Measurements from ENCODE around the gene EHMT1. TPM values are rescaled to one million over a fixed set of nuclear protein-coding genes. Genes with fewer than 3 reads are reported as not detected.
"Not testable (repeated sequence)": the region's sequence is repeated elsewhere in the genome, so short reads cannot be mapped to it uniquely, and the experiment has no call there.

Gene EHMT1
- total and polyA plus RNA-seq, 2 donors = 37.3 to 56.9 TPM

DNA sequence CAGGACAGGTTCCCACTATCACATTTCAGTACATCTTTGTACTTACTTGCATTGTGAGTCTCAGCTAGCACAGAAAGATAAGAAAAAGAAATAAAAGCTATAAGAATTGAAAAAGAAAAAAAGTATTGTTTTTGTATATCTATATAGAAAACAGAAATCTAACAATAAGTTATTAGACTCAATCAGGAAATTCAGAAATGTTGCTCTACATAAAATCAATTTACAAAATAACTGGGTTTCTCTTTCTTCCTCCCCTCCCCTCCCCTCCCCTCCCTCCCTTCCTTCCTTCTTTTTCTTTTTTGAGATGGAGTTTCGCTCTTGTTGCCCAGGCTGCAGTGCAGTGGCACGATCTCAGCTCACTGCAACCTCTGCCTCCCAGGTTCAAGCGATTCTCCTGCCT, 251.6 kb downstream of the EHMT1 start:
- Histone ChIP-seq H3K36me3 (ENCODE audit: control insufficient read depth in 2 of 2, insufficient read depth in 2 of 2, low read length in 1 of 2) (no peaks in the 10 kb centered on the region), H3K9me3 (ENCODE audit: control insufficient read depth in 2 of 2, insufficient read depth in 1 of 2, low read length in 1 of 2) (no peaks in the 10 kb centered on the region), H3K27me3 (ENCODE audit: control insufficient read depth in 2 of 2, insufficient read depth in 1 of 2, low read length in 1 of 2) (peaks cover 0 to 5% of the 10 kb centered on the region in 2 donors), H3K27ac (ENCODE audit: low read depth in 1 of 2, low read length in 1 of 2) (no peak overlapping the region), H3K4me3 (ENCODE audit: low read length in 2 of 2) (no peak overlapping the region), H3K4me1 (ENCODE audit: control insufficient read depth in 2 of 2, insufficient read depth in 2 of 2, low read length in 2 of 2) (no peaks in the 10 kb centered on the region)
- WGBS = 61% methylated on average over 3 of the region's 3 CpGs
- DNase-seq (ENCODE audit: low read depth in 6 of 9, low spot score in 9 of 9) = no peak

DNA sequence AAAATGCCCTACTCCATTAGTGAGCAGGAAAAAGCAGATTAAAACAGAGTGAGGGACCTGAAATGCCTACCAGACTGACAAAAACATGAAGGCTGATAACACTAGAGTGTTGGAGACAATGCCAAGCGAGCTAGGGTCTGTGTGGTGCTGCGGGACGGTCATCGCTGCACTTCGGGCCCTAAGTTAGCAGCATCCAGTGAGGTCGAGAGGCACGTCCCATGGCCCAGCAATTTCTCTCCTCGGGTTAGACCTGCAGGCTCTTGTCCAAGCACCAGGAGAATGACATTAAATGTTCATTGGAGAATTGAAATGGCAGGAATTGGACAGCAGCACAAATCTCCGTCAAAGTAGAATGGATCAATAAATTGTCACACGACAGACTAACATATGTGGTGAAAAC, 253.5 kb downstream of the EHMT1 start:
- WGBS = 86% methylated on average over 10 of the region's 10 CpGs
- Histone ChIP-seq H3K36me3 (ENCODE audit: control insufficient read depth in 2 of 2, insufficient read depth in 2 of 2, low read length in 1 of 2) (no peaks in the 10 kb centered on the region), H3K27me3 (ENCODE audit: control insufficient read depth in 2 of 2, insufficient read depth in 1 of 2, low read length in 1 of 2) (peaks cover 7 to 22% of the 10 kb centered on the region in 2 donors), H3K4me3 (ENCODE audit: low read length in 2 of 2) (no peak overlapping the region), H3K27ac (ENCODE audit: low read depth in 1 of 2, low read length in 1 of 2) (no peak overlapping the region), H3K4me1 (ENCODE audit: control insufficient read depth in 2 of 2, insufficient read depth in 2 of 2, low read length in 2 of 2) (no peaks in the 10 kb centered on the region), H3K9me3 (ENCODE audit: control insufficient read depth in 2 of 2, insufficient read depth in 1 of 2, low read length in 1 of 2) (peaks cover 3 to 4% of the 10 kb centered on the region in 2 donors)
- DNase-seq (ENCODE audit: low read depth in 6 of 9, low spot score in 9 of 9) = no peak

DNA sequence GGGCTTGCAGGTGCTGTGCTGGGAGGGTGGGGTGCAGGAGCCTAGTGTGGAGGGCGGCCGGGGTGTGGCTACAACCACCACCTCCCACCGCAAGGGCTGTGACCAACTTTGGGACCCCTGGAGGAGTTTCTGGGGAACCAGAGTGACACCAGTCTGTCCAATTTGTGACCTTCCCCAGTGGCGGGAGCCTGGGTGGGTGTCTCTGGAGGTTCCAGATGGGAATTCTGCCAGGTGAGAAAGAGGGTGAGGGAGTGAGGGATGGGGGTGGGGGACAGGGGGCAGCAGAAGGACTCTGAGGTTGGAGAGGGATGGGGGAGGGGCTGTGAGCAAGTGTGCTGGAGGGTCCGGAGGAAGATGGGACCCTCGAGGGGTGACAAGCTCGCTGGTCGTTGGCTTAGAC, 254.6 kb downstream of the EHMT1 start:
- H3K36me3 ChIP-seq (ENCODE audit: control insufficient read depth in 2 of 2, insufficient read depth in 2 of 2, low read length in 1 of 2) = no peaks in the 10 kb centered on the region
- no peak overlapping the region for H3K27ac ChIP-seq (ENCODE audit: low read depth in 1 of 2, low read length in 1 of 2)
- H3K4me1 ChIP-seq (ENCODE audit: control insufficient read depth in 2 of 2, insufficient read depth in 2 of 2, low read length in 2 of 2) = no peaks in the 10 kb centered on the region
- H3K4me3 ChIP-seq (ENCODE audit: low read length in 2 of 2) = no peak overlapping the region
- DNase-seq (ENCODE audit: low read depth in 6 of 9, low spot score in 9 of 9) = no peak
- H3K27me3 ChIP-seq (ENCODE audit: control insufficient read depth in 2 of 2, insufficient read depth in 1 of 2, low read length in 1 of 2) = peaks cover 13 to 25% of the 10 kb centered on the region in 2 donors
- 77% methylated on average over 8 of the region's 8 CpGs for WGBS
- H3K9me3 ChIP-seq (ENCODE audit: control insufficient read depth in 2 of 2, insufficient read depth in 1 of 2, low read length in 1 of 2) = peaks cover 3 to 4% of the 10 kb centered on the region in 2 donors

DNA sequence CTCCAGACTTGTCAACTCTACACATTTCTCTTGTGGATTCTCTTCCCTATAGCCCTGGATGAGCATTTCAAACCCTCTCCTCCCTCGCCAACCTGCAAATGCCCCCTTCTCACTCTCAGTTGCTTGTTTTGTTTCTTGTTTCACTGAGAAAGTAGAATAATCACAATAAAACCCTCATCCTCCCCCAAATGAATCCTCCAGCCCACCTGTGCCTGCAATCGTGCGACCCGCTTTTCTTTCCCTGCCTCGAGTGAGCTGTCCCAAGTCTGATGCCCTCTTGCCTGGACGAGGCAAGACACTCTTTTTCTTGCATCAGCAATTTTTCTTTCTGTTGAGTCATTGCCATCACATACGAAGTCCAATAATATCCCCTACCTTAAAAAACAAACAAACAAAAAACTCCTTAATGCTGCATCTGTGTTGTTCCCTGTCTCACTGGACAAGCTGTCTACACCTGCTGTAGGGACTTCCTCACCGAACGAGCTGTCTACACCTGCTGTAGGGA, 255.1 kb downstream of the EHMT1 start:
- 87% methylated on average over 9 of the region's 9 CpGs for WGBS
- Histone ChIP-seq H3K27me3 (ENCODE audit: control insufficient read depth in 2 of 2, insufficient read depth in 1 of 2, low read length in 1 of 2) (peaks cover 18 to 30% of the 10 kb centered on the region in 2 donors), H3K4me3 (ENCODE audit: low read length in 2 of 2) (no peak overlapping the region), H3K9me3 (ENCODE audit: control insufficient read depth in 2 of 2, insufficient read depth in 1 of 2, low read length in 1 of 2) (peaks cover 3 to 4% of the 10 kb centered on the region in 2 donors), H3K27ac (ENCODE audit: low read depth in 1 of 2, low read length in 1 of 2) (no peak overlapping the region), H3K36me3 (ENCODE audit: control insufficient read depth in 2 of 2, insufficient read depth in 2 of 2, low read length in 1 of 2) (no peaks in the 10 kb centered on the region), H3K4me1 (ENCODE audit: control insufficient read depth in 2 of 2, insufficient read depth in 2 of 2, low read length in 2 of 2) (no peaks in the 10 kb centered on the region)
- DNase-seq (ENCODE audit: low read depth in 6 of 9, low spot score in 9 of 9) = no peak

DNA sequence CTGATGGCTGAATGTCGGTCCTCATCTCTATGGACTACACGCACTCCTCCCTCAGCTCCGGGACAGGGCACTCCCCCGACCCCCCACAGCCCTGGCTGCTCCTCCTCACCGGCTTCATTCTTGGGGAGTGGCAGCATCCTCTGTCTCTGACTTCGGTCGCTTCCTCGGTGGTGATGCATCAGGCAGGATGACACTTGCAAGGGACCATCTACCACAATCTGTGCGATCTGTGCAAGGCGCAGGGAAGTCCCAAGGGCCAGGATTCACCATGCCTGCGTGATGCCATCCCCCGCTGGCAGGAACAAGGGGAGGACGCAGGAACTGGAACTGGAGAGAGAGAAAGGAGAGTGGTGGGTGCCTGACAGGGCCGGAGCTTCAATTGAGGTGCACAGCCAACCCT, 256.5 kb downstream of the EHMT1 start:
- no peak for DNase-seq (ENCODE audit: low read depth in 6 of 9, low spot score in 9 of 9)
- H3K9me3 ChIP-seq (ENCODE audit: control insufficient read depth in 2 of 2, insufficient read depth in 1 of 2, low read length in 1 of 2) = peaks cover 3 to 4% of the 10 kb centered on the region in 2 donors
- H3K4me1 ChIP-seq (ENCODE audit: control insufficient read depth in 2 of 2, insufficient read depth in 2 of 2, low read length in 2 of 2) = no peaks in the 10 kb centered on the region
- 86% methylated on average over 14 of the region's 14 CpGs for WGBS
- H3K4me3 ChIP-seq (ENCODE audit: low read length in 2 of 2) = no peak overlapping the region
- H3K27me3 ChIP-seq (ENCODE audit: control insufficient read depth in 2 of 2, insufficient read depth in 1 of 2, low read length in 1 of 2) = peaks cover 23 to 41% of the 10 kb centered on the region in 2 donors
- H3K36me3 ChIP-seq (ENCODE audit: control insufficient read depth in 2 of 2, insufficient read depth in 2 of 2, low read length in 1 of 2) = no peaks in the 10 kb centered on the region
- H3K27ac ChIP-seq (ENCODE audit: low read depth in 1 of 2, low read length in 1 of 2) = no peak overlapping the region

DNA sequence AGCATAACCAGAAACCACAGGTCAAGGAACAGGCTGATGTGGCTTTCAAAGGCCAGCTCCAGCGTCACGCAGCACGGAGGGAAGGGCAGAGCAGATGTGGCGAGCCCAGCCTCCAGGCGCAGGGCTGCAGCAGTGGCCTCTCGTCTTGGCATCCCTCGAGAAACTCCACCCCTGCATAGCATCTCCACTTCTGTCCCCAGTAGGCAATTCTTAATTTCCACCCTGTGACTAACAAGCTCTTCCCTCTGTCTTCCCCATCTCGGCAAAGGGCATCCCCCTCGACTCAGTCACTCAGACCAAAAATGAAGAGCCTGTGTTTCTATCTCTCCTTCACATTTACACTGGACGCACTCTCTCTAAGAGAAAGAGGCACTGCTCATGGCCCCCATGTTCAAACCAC, 257.0 kb downstream of the EHMT1 start:
- WGBS = 86% methylated on average over 10 of the region's 10 CpGs
- peaks cover 3 to 4% of the 10 kb centered on the region in 2 donors for H3K9me3 ChIP-seq (ENCODE audit: control insufficient read depth in 2 of 2, insufficient read depth in 1 of 2, low read length in 1 of 2)
- H3K4me1 ChIP-seq (ENCODE audit: control insufficient read depth in 2 of 2, insufficient read depth in 2 of 2, low read length in 2 of 2) = no peaks in the 10 kb centered on the region
- H3K36me3 ChIP-seq (ENCODE audit: control insufficient read depth in 2 of 2, insufficient read depth in 2 of 2, low read length in 1 of 2) = no peaks in the 10 kb centered on the region
- peaks cover 23 to 41% of the 10 kb centered on the region in 2 donors for H3K27me3 ChIP-seq (ENCODE audit: control insufficient read depth in 2 of 2, insufficient read depth in 1 of 2, low read length in 1 of 2)
- H3K27ac ChIP-seq (ENCODE audit: low read depth in 1 of 2, low read length in 1 of 2) = no peak overlapping the region
- no peak overlapping the region for H3K4me3 ChIP-seq (ENCODE audit: low read length in 2 of 2)
- DNase-seq (ENCODE audit: low read depth in 6 of 9, low spot score in 9 of 9) = no peak

DNA sequence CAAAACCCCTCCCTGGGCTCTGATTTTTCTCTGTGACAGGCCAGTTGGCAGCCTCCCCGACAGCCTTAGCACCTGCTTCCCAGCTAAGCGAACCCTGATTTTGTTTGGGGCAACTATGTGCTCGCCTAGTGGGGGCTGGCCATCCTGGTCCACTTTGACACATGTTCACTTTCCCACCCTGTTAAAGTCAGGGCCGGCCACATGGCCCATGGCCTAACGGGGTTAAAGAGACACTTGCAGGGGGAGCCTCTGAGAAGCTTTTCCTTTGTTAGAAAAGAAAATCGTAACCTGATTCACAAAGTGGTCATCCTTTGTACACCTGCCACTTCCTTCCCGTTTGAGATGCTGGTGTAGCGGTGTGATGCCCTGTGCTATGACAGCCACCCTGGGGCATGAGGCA, 257.5 kb downstream of the EHMT1 start:
- peaks cover 3 to 4% of the 10 kb centered on the region in 2 donors for H3K9me3 ChIP-seq (ENCODE audit: control insufficient read depth in 2 of 2, insufficient read depth in 1 of 2, low read length in 1 of 2)
- no peak overlapping the region for H3K27ac ChIP-seq (ENCODE audit: low read depth in 1 of 2, low read length in 1 of 2)
- DNase-seq (ENCODE audit: low read depth in 6 of 9, low spot score in 9 of 9) = no peak
- H3K4me1 ChIP-seq (ENCODE audit: control insufficient read depth in 2 of 2, insufficient read depth in 2 of 2, low read length in 2 of 2) = no peaks in the 10 kb centered on the region
- H3K4me3 ChIP-seq (ENCODE audit: low read length in 2 of 2) = no peak overlapping the region
- 91% methylated on average over 8 of the region's 8 CpGs for WGBS
- H3K27me3 ChIP-seq (ENCODE audit: control insufficient read depth in 2 of 2, insufficient read depth in 1 of 2, low read length in 1 of 2) = peaks cover 23 to 41% of the 10 kb centered on the region in 2 donors
- no peaks in the 10 kb centered on the region for H3K36me3 ChIP-seq (ENCODE audit: control insufficient read depth in 2 of 2, insufficient read depth in 2 of 2, low read length in 1 of 2)

DNA sequence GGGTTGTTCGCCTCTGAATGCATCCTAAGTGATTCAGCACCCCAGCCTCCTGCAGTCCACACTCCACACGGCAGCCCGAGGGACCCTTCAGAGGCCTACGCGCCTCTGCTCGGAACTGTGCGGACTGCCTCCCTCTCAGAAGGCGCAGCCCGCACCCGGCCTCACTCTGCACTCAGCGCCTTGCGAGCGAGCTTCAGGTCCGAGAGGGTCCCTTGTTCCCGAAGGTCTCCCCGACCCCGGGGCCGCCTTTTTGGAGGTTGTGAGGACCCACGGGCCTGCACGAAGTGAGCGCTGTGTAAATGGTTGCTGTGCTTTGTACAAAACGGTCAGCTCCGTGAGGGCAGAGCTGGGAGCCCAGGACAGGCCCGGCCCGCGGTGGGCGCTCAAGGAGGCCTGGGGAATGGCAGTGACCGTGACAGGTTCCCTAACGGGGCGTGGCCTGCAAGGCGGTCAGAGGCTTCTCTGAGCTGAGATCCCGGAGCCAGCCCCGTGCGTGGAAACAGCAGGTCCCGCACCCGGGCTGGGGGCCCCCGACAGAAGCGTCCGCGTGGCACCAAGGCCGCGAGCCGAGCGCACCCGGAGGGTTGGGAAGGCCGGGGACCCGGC, 258.1 kb downstream of the EHMT1 start:
- H3K36me3 ChIP-seq (ENCODE audit: control insufficient read depth in 2 of 2, insufficient read depth in 2 of 2, low read length in 1 of 2) = no peaks in the 10 kb centered on the region
- DNase-seq (ENCODE audit: low read depth in 6 of 9, low spot score in 9 of 9) = no peak
- 67% methylated on average over 47 of the region's 47 CpGs for WGBS
- no peaks in the 10 kb centered on the region for H3K4me1 ChIP-seq (ENCODE audit: control insufficient read depth in 2 of 2, insufficient read depth in 2 of 2, low read length in 2 of 2)
- no peak overlapping the region for H3K4me3 ChIP-seq (ENCODE audit: low read length in 2 of 2)
- peaks cover 3 to 4% of the 10 kb centered on the region in 2 donors for H3K9me3 ChIP-seq (ENCODE audit: control insufficient read depth in 2 of 2, insufficient read depth in 1 of 2, low read length in 1 of 2)
- H3K27ac ChIP-seq (ENCODE audit: low read depth in 1 of 2, low read length in 1 of 2) = no peak overlapping the region
- peaks cover 23 to 41% of the 10 kb centered on the region in 2 donors for H3K27me3 ChIP-seq (ENCODE audit: control insufficient read depth in 2 of 2, insufficient read depth in 1 of 2, low read length in 1 of 2)

DNA sequence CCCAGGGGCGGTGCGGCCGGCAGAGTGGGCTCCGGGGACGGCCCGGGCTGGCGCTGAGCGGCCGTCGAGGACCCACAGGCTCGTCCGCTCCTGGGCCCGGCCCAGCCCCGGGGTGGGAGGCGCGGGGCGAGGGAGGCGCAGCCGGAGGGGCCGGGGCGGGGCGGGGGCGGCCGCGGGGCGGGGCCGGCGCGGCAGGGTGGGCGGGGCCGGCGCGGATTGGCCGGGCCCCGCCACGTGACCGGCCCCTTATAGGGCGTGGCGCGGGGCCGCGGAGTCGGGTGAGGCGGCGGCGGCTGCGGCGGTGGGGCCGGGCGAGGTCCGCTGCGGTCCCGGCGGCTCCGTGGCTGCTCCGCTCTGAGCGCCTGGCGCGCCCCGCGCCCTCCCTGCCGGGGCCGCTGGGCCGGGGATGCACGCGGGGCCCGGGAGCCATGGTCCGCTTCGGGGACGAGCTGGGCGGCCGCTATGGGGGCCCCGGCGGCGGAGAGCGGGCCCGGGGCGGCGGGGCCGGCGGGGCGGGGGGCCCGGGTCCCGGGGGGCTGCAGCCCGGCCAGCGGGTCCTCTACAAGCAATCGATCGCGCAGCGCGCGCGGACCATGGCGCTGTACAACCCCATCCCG, 258.8 kb downstream of the EHMT1 start, which contains the start of gene CACNA1B:
CACNA1B (plus strand) TSS at position 277 of the 617 bp plus-strand sequence; CDS start at position 429, 152 bp downstream.
- H3K27me3 ChIP-seq (ENCODE audit: control insufficient read depth in 2 of 2, insufficient read depth in 1 of 2, low read length in 1 of 2) = peaks cover 23 to 41% of the 10 kb centered on the region in 2 donors
- not testable (repeated sequence) for H3K27ac ChIP-seq (ENCODE audit: low read depth in 1 of 2, low read length in 1 of 2); DNase-seq (ENCODE audit: low read depth in 6 of 9, low spot score in 9 of 9); H3K36me3 ChIP-seq (ENCODE audit: control insufficient read depth in 2 of 2, insufficient read depth in 2 of 2, low read length in 1 of 2); H3K9me3 ChIP-seq (ENCODE audit: control insufficient read depth in 2 of 2, insufficient read depth in 1 of 2, low read length in 1 of 2); H3K4me1 ChIP-seq (ENCODE audit: control insufficient read depth in 2 of 2, insufficient read depth in 2 of 2, low read length in 2 of 2)
- H3K4me3 ChIP-seq (ENCODE audit: low read length in 2 of 2) = peak within 1 kb of the TSS in 1 of 2 donors; percentile 21
- 6% methylated on average over 86 of the region's 95 CpGs for WGBS
